Loucy (cell line): Measurements from ENCODE around the gene RERG.

ENCODE experiments used
- H2AFZ ChIP-seq: fragments of 200-600 bp; sonication (generic); 2 replicates; pipeline ENCODE4 v1.6.0; 2016; ENCODE audit warnings: antibody characterized with exemption, mild to moderate bottlenecking, low read length, moderate library complexity
- H3F3A ChIP-seq: fragments of 200-600 bp; 2 replicates; pipeline ENCODE4 v1.6.0; 2016; ENCODE audit warnings: antibody characterized with exemption, low read depth, mild to moderate bottlenecking
- H3K27me3 ChIP-seq: fragments of 200-600 bp; sonication (generic); 2 replicates; pipeline ENCODE4 v1.6.1; 2014; ENCODE audit warnings: low read length, mild to moderate bottlenecking; ENCODE audit not compliant: insufficient read depth, poor library complexity, severe bottlenecking
- H3K36me3 ChIP-seq: fragments of 200-600 bp; sonication (generic); 2 replicates; pipeline ENCODE4 v1.6.1; 2016; ENCODE audit warnings: low read length; ENCODE audit not compliant: insufficient read depth
- H3K4me1 ChIP-seq: fragments of 200-600 bp; sonication (generic); 2 replicates; pipeline ENCODE4 v1.5.1; 2014; ENCODE audit warnings: low read length, mild to moderate bottlenecking; ENCODE audit not compliant: insufficient read depth, poor library complexity, severe bottlenecking
- H3K4me2 ChIP-seq: fragments of 200-600 bp; sonication (generic); 2 replicates; pipeline ENCODE4 v1.6.0; 2014; ENCODE audit warnings: antibody characterized with exemption, low read length, low read depth, mild to moderate bottlenecking; ENCODE audit not compliant: poor library complexity, severe bottlenecking
- H3K4me3 ChIP-seq: fragments of 200-600 bp; sonication (generic); 2 replicates; pipeline ENCODE4 v1.5.1; 2014; ENCODE audit warnings: low read length, mild to moderate bottlenecking, mixed read lengths; ENCODE audit not compliant: poor library complexity, severe bottlenecking
- H3K79me2 ChIP-seq: fragments of 200-600 bp; sonication (generic); 2 replicates; pipeline ENCODE4 v1.6.1; 2014; ENCODE audit warnings: low read length; ENCODE audit not compliant: insufficient read depth
- H3K9ac ChIP-seq: fragments of 200-600 bp; sonication (generic); 2 replicates; pipeline ENCODE4 v1.6.0; 2014; ENCODE audit warnings: mild to moderate bottlenecking, low read depth, low read length, moderate library complexity; ENCODE audit not compliant: poor library complexity, severe bottlenecking
- H3K9me2 ChIP-seq: fragments of 200-600 bp; sonication (generic); replicated peaks from 2 replicates; pipeline ENCODE4 v1.6.1; 2016; ENCODE audit warnings: low read depth, low read length, mixed read lengths
- H3K9me3 ChIP-seq: fragments of 200-600 bp; sonication (generic); 2 replicates; pipeline ENCODE4 v1.6.1; 2014; ENCODE audit warnings: mild to moderate bottlenecking, antibody characterized with exemption, low read length, low read depth; ENCODE audit not compliant: insufficient read depth
- H4K20me1 ChIP-seq: fragments of 200-600 bp; sonication (generic); 2 replicates; pipeline ENCODE4 v1.6.0; 2014; ENCODE audit warnings: antibody characterized with exemption, low read length, mild to moderate bottlenecking; ENCODE audit not compliant: insufficient read depth, poor library complexity, severe bottlenecking
- EZH2phosphoT487 ChIP-seq: fragments of 200-600 bp; IDR thresholded peaks from 2 replicates; pipeline ENCODE4 v1.6.1; 2018; ENCODE audit warnings: antibody characterized with exemption, mild to moderate bottlenecking, moderate library complexity, borderline replicate concordance
- TF ChIP-seq, protein P1 (sequence below): fragments of 200-600 bp; sonication (generic); conservative IDR thresholded peaks from 2 replicates; pipeline ENCODE4 v1.5.1; 2014; ENCODE audit warnings: mild to moderate bottlenecking, antibody characterized with exemption, low read length

RERG gene

DNA sequence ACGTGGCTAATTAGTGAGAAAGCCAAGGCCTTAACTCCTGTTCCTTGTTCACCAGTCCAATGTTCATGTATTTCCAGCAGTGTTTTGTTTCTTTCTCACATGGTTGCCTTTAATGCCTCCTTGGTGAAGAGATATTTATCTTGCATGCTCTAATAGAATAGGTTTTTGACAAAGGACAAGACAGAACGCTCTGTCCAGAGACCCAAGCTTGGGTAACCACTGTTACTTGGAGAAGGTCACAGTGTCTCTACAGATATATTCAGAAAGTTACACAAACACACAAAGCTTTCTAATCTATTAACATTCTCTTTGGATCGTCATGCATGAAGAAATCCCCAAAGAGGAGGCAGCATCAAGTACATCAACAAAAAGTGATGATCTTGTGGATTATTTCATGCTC is 33.1 kb downstream of the RERG start:
- Histone ChIP-seq H2AFZ (no peak overlapping the region), H3K36me3 (no peaks in the 10 kb centered on the region), H3K9me3 (no peaks in the 10 kb centered on the region), H3K4me3 (no peak overlapping the region), H4K20me1 (no peaks in the 10 kb centered on the region), H3K9me2 (no peaks in the 10 kb centered on the region), H3K4me2 (no peak overlapping the region), H3K4me1 (no peaks in the 10 kb centered on the region), H3K79me2 (no peaks in the 10 kb centered on the region), H3K9ac (no peak overlapping the region), H3K27me3 (no peaks in the 10 kb centered on the region), H3F3A (no peaks in the 10 kb centered on the region)
- no peak for TF ChIP-seq EZH2phosphoT487
- TF ChIP-seq, protein P1, sequence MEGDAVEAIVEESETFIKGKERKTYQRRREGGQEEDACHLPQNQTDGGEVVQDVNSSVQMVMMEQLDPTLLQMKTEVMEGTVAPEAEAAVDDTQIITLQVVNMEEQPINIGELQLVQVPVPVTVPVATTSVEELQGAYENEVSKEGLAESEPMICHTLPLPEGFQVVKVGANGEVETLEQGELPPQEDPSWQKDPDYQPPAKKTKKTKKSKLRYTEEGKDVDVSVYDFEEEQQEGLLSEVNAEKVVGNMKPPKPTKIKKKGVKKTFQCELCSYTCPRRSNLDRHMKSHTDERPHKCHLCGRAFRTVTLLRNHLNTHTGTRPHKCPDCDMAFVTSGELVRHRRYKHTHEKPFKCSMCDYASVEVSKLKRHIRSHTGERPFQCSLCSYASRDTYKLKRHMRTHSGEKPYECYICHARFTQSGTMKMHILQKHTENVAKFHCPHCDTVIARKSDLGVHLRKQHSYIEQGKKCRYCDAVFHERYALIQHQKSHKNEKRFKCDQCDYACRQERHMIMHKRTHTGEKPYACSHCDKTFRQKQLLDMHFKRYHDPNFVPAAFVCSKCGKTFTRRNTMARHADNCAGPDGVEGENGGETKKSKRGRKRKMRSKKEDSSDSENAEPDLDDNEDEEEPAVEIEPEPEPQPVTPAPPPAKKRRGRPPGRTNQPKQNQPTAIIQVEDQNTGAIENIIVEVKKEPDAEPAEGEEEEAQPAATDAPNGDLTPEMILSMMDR: no peak

DNA sequence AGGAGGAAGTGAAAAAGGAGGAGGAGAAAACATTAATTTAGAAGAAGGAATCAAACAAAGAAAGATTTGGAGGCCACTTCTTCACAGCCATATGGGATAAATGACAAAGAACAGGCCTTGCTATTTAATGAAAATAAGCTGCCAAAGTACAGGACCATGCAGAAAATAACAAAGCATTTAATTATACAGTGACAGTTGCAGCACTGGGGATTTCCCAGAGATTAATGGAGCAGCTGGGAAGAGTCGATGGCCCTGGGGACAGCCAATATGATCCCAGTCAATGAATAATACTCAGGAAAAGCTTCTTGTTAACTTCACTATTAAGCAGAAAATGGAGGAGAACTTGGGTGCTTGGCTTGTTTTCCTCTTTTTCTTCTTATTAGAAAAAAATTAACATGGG is 34.6 kb downstream of the RERG start:
- no peaks in the 10 kb centered on the region for H3K79me2 ChIP-seq
- no peaks in the 10 kb centered on the region for H3K9me2 ChIP-seq
- no peaks in the 10 kb centered on the region for H4K20me1 ChIP-seq
- no peak overlapping the region for H3K9ac ChIP-seq
- no peaks in the 10 kb centered on the region for H3K9me3 ChIP-seq
- TF ChIP-seq, protein P1: no peak
- no peak for TF ChIP-seq EZH2phosphoT487
- no peaks in the 10 kb centered on the region for H3K4me1 ChIP-seq
- no peak overlapping the region for H3K4me3 ChIP-seq
- H2AFZ ChIP-seq: no peak overlapping the region
- H3F3A ChIP-seq: no peaks in the 10 kb centered on the region
- no peak overlapping the region for H3K4me2 ChIP-seq
- no peaks in the 10 kb centered on the region for H3K27me3 ChIP-seq
- H3K36me3 ChIP-seq: no peaks in the 10 kb centered on the region

DNA sequence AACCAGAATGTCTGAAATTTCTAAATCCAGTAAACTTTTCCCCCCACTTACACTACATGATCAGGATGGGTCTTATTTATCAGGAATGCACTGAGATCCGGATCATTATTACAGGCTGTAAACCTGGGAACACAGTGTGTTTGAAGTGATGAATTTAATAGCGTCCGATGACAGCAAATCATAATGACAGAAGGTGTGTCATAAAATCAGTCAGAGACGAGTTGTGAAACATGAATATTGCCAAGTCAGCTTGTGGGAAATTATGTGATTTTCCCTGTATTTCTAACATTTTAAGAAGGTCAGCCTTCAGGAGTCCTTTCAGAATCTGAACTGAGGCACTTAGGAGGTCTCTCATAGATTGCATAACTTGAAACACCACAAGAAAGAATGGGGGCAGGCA is 36.7 kb downstream of the RERG start:
- TF ChIP-seq EZH2phosphoT487: no peak
- TF ChIP-seq, protein P1: no peak
- H3K9me3 ChIP-seq: no peaks in the 10 kb centered on the region
- no peaks in the 10 kb centered on the region for H3K4me1 ChIP-seq
- no peaks in the 10 kb centered on the region for H3K27me3 ChIP-seq
- no peaks in the 10 kb centered on the region for H4K20me1 ChIP-seq
- H3K36me3 ChIP-seq: no peaks in the 10 kb centered on the region
- H3K9ac ChIP-seq: no peak overlapping the region
- no peaks in the 10 kb centered on the region for H3K9me2 ChIP-seq
- no peak overlapping the region for H3K4me2 ChIP-seq
- H3F3A ChIP-seq: no peaks in the 10 kb centered on the region
- no peak overlapping the region for H2AFZ ChIP-seq
- H3K4me3 ChIP-seq: no peak overlapping the region
- no peaks in the 10 kb centered on the region for H3K79me2 ChIP-seq
